ENCODE data around the gene MEIOC.

The MEIOC gene

GRCh38 chr17:44708401-44709263 lies 52.4 kb downstream of the MEIOC start, which contains the start of gene DBF4B:
Gene DBF4B (plus strand): TSS chr17:44708665. CDS start chr17:44708821, 156 bp downstream.
- peak; percentile 85 for DNase-seq
- Histone ChIP-seq H3K27me3 (no peaks in the 10 kb centered on the region), H3K9me3 (no peaks in the 10 kb centered on the region), H3K4me1 (peaks cover 8% of the 10 kb centered on the region), H3K36me3 (peaks cover under 1% of the 10 kb centered on the region; the same call in 1 of the 2 replicates), H3K4me3 (ENCODE audit: low read depth, low read length) (peak within 1 kb of the TSS; percentile 98)
- no peak for TF ChIP-seq CTCF (IDR thresholded peaks at IDR 0.05; ENCODE audit: low read depth, low read length)

- TF ChIP-seq CTCF (IDR thresholded peaks at IDR 0.05; ENCODE audit: low read depth, low read length): no peak
- no peak for DNase-seq
- no peak overlapping the region for H3K4me3 ChIP-seq (ENCODE audit: low read depth, low read length)
- H3K27me3 ChIP-seq: no peaks in the 10 kb centered on the region
- no peaks in the 10 kb centered on the region for H3K4me1 ChIP-seq
- peaks cover 18% of the 10 kb centered on the region for H3K36me3 ChIP-seq
- H3K9me3 ChIP-seq: no peaks in the 10 kb centered on the region
Measured at GRCh38 chr17:44719444-44719843, 63.2 kb downstream of the MEIOC start.

- Histone ChIP-seq H3K27me3 (no peaks in the 10 kb centered on the region), H3K4me1 (no peaks in the 10 kb centered on the region), H3K9me3 (no peaks in the 10 kb centered on the region), H3K36me3 (peaks cover 18% of the 10 kb centered on the region), H3K4me3 (ENCODE audit: low read depth, low read length) (no peak overlapping the region)
- no peak for TF ChIP-seq CTCF (IDR thresholded peaks at IDR 0.05; ENCODE audit: low read depth, low read length)
- no peak for DNase-seq
Measured at GRCh38 chr17:44722254-44722653, 66.0 kb downstream of the MEIOC start.
